HG02763 (cell line): ENCODE measurements around the gene DMWD.
"Not testable (repeated sequence)": the region's sequence is repeated elsewhere in the genome, so short reads cannot be mapped to it uniquely, and the experiment has no call there.

Experiments
- ATAC-seq: cut with Tn5 transposase; IDR thresholded peaks from one replicate; pipeline ENCODE4 v1.9.1; 2021; ENCODE audit warnings: mild to moderate bottlenecking, moderate library complexity; ENCODE audit not compliant: unreplicated experiment

DMWD gene

GRCh38 chr19:45817010-45817724 lies 24.5 kb upstream of the DMWD start:
- no peak for ATAC-seq

GRCh38 chr19:45816236-45817009 lies 23.8 kb upstream of the DMWD start:
- ATAC-seq = no peak

- ATAC-seq = no peak
Observed at GRCh38 chr19:45815481-45816216, 23.0 kb upstream of the DMWD start.

- no peak for ATAC-seq
Observed at GRCh38 chr19:45814851-45815480, 22.3 kb upstream of the DMWD start, which contains the start of gene RSPH6A. Gene RSPH6A (minus strand): TSS chr19:45815308. CDS start chr19:45815176, 132 bp downstream.

- no peak for ATAC-seq
Observed at GRCh38 chr19:45814166-45814780, 21.6 kb upstream of the DMWD start.

- ATAC-seq = no peak
Observed at GRCh38 chr19:45812297-45812696, 19.7 kb upstream of the DMWD start.

GRCh38 chr19:45809643-45810159 lies 17.1 kb upstream of the DMWD start:
- ATAC-seq = no peak

GRCh38 chr19:45805719-45806118 lies 13.1 kb upstream of the DMWD start:
- ATAC-seq = no peak

- ATAC-seq = no peak
Observed at GRCh38 chr19:45804959-45805230, 12.2 kb upstream of the DMWD start.

GRCh38 chr19:45804140-45804958 lies 11.7 kb upstream of the DMWD start:
- ATAC-seq = no peak

GRCh38 chr19:45801603-45802175 lies 9.0 kb upstream of the DMWD start:
- no peak for ATAC-seq

- no peak for ATAC-seq
Observed at GRCh38 chr19:45800070-45800553, 7.5 kb upstream of the DMWD start.

- ATAC-seq = not testable (repeated sequence)
Observed at GRCh38 chr19:45799541-45799940, 6.9 kb upstream of the DMWD start.

- ATAC-seq = no peak
Observed at GRCh38 chr19:45798995-45799517, 6.4 kb upstream of the DMWD start.

- no peak for ATAC-seq
Observed at GRCh38 chr19:45794627-45795026, 2.0 kb upstream of the DMWD start.

- no peak for ATAC-seq
Observed at GRCh38 chr19:45793876-45794275, 1.2 kb upstream of the DMWD start.

GRCh38 chr19:45793178-45793564 lies 526 bp upstream of the DMWD start:
- ATAC-seq = no peak

GRCh38 chr19:45791744-45792469 lies 738 bp downstream of the DMWD start:
- no peak for ATAC-seq
